OCI-LY1 (cell line): Measurements from ENCODE around the gene RLN2.

ENCODE experiments used
- H2AFZ ChIP-seq: fragments of 200-600 bp; sonication (generic), shearing (Covaris generic); 2 replicates; pipeline ENCODE4 v1.6.0; 2014; ENCODE audit warnings: antibody characterized with exemption, mild to moderate bottlenecking, low read length
- H3F3A ChIP-seq: fragments of 200-600 bp; sonication (generic), shearing (Covaris generic); 2 replicates; pipeline ENCODE4 v1.6.0; 2014; ENCODE audit warnings: mild to moderate bottlenecking, antibody characterized with exemption, low read length, moderate library complexity; ENCODE audit not compliant: insufficient read depth
- H3K27ac ChIP-seq: fragments of 200-600 bp; sonication (generic); 2 replicates; pipeline ENCODE4 v1.5.1; 2014; ENCODE audit warnings: low read length, mixed run types, mild to moderate bottlenecking, low read depth; ENCODE audit not compliant: poor library complexity, severe bottlenecking
- H3K27me3 ChIP-seq: fragments of 200-600 bp; sonication (generic); 2 replicates; pipeline ENCODE4 v1.6.0; 2014; ENCODE audit warnings: antibody characterized with exemption, mild to moderate bottlenecking, low read length, moderate library complexity; ENCODE audit not compliant: insufficient read depth
- H3K36me3 ChIP-seq: fragments of 200-600 bp; sonication (generic); 2 replicates; pipeline ENCODE4 v1.6.1; 2014; ENCODE audit warnings: mild to moderate bottlenecking, antibody characterized with exemption, low read length, moderate library complexity, mixed read lengths; ENCODE audit not compliant: insufficient read depth
- H3K4me1 ChIP-seq: fragments of 200-600 bp; sonication (generic); 2 replicates; pipeline ENCODE4 v1.5.1; 2014; ENCODE audit warnings: mild to moderate bottlenecking, low read length, moderate library complexity; ENCODE audit not compliant: insufficient read depth, severe bottlenecking
- H3K4me2 ChIP-seq: fragments of 200-600 bp; sonication (generic), shearing (Covaris generic); 2 replicates; pipeline ENCODE4 v1.6.1; 2014; ENCODE audit warnings: low read length
- H3K4me3 ChIP-seq: fragments of 200-600 bp; sonication (generic); 2 replicates; pipeline ENCODE4 v1.5.1; 2014; ENCODE audit warnings: low read length, low read depth, mild to moderate bottlenecking, mixed read lengths; ENCODE audit not compliant: poor library complexity, severe bottlenecking
- H3K79me2 ChIP-seq: fragments of 200-600 bp; shearing (Covaris generic); 2 replicates; pipeline ENCODE4 v1.6.1; 2016; ENCODE audit warnings: mixed run types, low read length, mixed read lengths; ENCODE audit not compliant: insufficient read depth
- H3K9ac ChIP-seq: fragments of 200-600 bp; sonication (generic), shearing (Covaris generic); 2 replicates; pipeline ENCODE4 v1.6.1; 2014; ENCODE audit warnings: mild to moderate bottlenecking, low read length, mixed read lengths
- H3K9me2 ChIP-seq: fragments of 200-600 bp; sonication (generic), shearing (Covaris generic); 2 replicates; pipeline ENCODE4 v1.6.1; 2014; ENCODE audit warnings: low read depth, mild to moderate bottlenecking, low read length, mixed read lengths
- H3K9me3 ChIP-seq: fragments of 200-600 bp; shearing (Covaris generic); 2 replicates; pipeline ENCODE4 v1.6.1; 2014; ENCODE audit warnings: low read length, mixed read lengths
- H4K20me1 ChIP-seq: fragments of 200-600 bp; sonication (generic), shearing (Covaris generic); 2 replicates; pipeline ENCODE4 v1.6.0; 2016; ENCODE audit warnings: mild to moderate bottlenecking, low read length; ENCODE audit not compliant: insufficient read depth
- CTCF ChIP-seq: fragments of 200-600 bp; sonication (generic), shearing (Covaris generic); IDR thresholded peaks from 2 replicates; pipeline ENCODE4 v1.5.1; 2017; ENCODE audit warnings: mild to moderate bottlenecking, antibody characterized with exemption, low read length, moderate library complexity, mixed read lengths
- EZH2 ChIP-seq: fragments of 200-600 bp; sonication (generic), shearing (Covaris generic); IDR thresholded peaks from 2 replicates; pipeline ENCODE4 v1.8.0; 2017; ENCODE audit warnings: borderline replicate concordance, mixed run types, mild to moderate bottlenecking, antibody characterized with exemption, low read length, moderate library complexity, mixed read lengths

Gene RLN2

GRCh38 chr9:5264219-5264595 is 40.3 kb downstream of the RLN2 start:
- no peak overlapping the region for H3K4me2 ChIP-seq
- no peak overlapping the region for H3K27ac ChIP-seq
- no peaks in the 10 kb centered on the region for H3K9me3 ChIP-seq
- peaks cover 4% of the 10 kb centered on the region for H3K4me1 ChIP-seq
- H3F3A ChIP-seq: no peaks in the 10 kb centered on the region
- no peaks in the 10 kb centered on the region for H3K79me2 ChIP-seq
- H3K9ac ChIP-seq: no peak overlapping the region
- no peak overlapping the region for H3K4me3 ChIP-seq
- no peaks in the 10 kb centered on the region for H3K27me3 ChIP-seq
- no peaks in the 10 kb centered on the region for H4K20me1 ChIP-seq
- no peaks in the 10 kb centered on the region for H3K36me3 ChIP-seq
- no peaks in the 10 kb centered on the region for H3K9me2 ChIP-seq
- no peak for TF ChIP-seq EZH2
- no peak for TF ChIP-seq CTCF
- H2AFZ ChIP-seq: no peak overlapping the region

- peak; percentile 49; the same call in 1 of the 2 replicates for TF ChIP-seq CTCF
- TF ChIP-seq EZH2: no peak
- Histone ChIP-seq H3K9ac (no peak overlapping the region), H3K9me3 (no peaks in the 10 kb centered on the region), H4K20me1 (no peaks in the 10 kb centered on the region), H3K4me2 (no peak overlapping the region), H3K79me2 (no peaks in the 10 kb centered on the region), H3K36me3 (no peaks in the 10 kb centered on the region), H2AFZ (no peak overlapping the region), H3K4me3 (no peak overlapping the region), H3K4me1 (peaks cover 4% of the 10 kb centered on the region), H3F3A (no peaks in the 10 kb centered on the region), H3K27me3 (no peaks in the 10 kb centered on the region), H3K27ac (no peak overlapping the region), H3K9me2 (no peaks in the 10 kb centered on the region)
These were observed 40.9 kb downstream of the RLN2 start for GRCh38 chr9:5263351-5264218.
